Neutrophil (primary cell): ENCODE measurements around the gene TGFB1I1.
A peak's percentile ranks its signal among the peaks of the same experiment; 100 is the strongest.

ENCODE experiments used
- H3K27ac ChIP-seq: fragments of 200-600 bp; sonication (generic); 2 replicates; pipeline ENCODE4 v1.5.1; 2016; ENCODE audit warnings: mild to moderate bottlenecking, moderate library complexity
- H3K27me3 ChIP-seq: fragments of 200-600 bp; sonication (generic); 2 replicates; pipeline ENCODE4 v1.6.0; 2016; ENCODE audit warnings: mild to moderate bottlenecking
- H3K36me3 ChIP-seq: fragments of 200-600 bp; sonication (generic); 2 replicates; pipeline ENCODE4 v1.5.1; 2017
- H3K4me1 ChIP-seq, 2 experiments: fragments of 200-600 bp in 1 of 2; sonication (generic) in 1 of 2; 1 replicate in 1 of 2; 2 replicates in 1 of 2; pipeline versions ENCODE4 v1.5.1 to v1.6.1; 2013 to 2016; ENCODE audit warnings: low read depth in 1 of 2, low read length in 1 of 2, mild to moderate bottlenecking in 1 of 2, moderate library complexity in 1 of 2; ENCODE audit not compliant: control insufficient read depth in 1 of 2, insufficient read depth in 1 of 2
- H3K4me3 ChIP-seq, 2 experiments: fragments of 200-600 bp in 1 of 2; sonication (generic) in 1 of 2; 1 replicate in 1 of 2; 2 replicates in 1 of 2; pipeline ENCODE4 v1.5.1; 2013 to 2016; ENCODE audit warnings: low read depth in 1 of 2, low read length in 1 of 2, mild to moderate bottlenecking in 1 of 2, moderate library complexity in 1 of 2
- H3K9me3 ChIP-seq: fragments of 200-600 bp; sonication (generic); 2 replicates; pipeline ENCODE4 v1.5.1; 2016
- TF ChIP-seq, protein P1 (sequence below): fragments of 200-600 bp; sonication (generic); IDR thresholded peaks from 2 replicates; pipeline ENCODE4 v1.5.1; 2016; ENCODE audit warnings: antibody characterized with exemption

Gene TGFB1I1

DNA sequence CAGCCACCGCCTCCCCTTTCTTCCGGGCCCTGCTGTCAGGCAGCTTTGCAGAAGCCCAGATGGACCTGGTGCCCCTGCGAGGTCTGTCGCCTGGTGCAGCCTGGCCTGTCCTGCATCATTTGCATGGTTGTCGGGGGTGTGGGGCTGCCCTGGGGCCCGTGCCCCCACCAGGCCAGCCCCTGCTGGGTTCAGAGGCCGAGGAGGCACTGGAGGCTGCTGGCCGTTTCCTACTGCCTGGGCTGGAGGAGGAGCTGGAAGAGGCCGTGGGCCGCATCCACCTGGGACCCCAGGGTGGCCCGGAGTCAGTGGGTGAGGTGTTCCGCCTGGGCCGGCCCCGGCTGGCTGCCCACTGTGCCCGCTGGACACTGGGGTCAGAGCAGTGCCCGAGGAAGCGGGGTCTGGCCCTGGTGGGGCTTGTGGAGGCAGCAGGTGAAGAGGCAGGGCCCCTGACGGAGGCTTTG lies 5.5 kb upstream of the TGFB1I1 start:
- peaks cover 6 to 8% of the 10 kb centered on the region in 2 experiments for H3K4me1 ChIP-seq
- peaks cover 18% of the 10 kb centered on the region for H3K36me3 ChIP-seq
- no peak overlapping the region for H3K27ac ChIP-seq
- no peak overlapping the region for H3K4me3 ChIP-seq
- peaks cover 8% of the 10 kb centered on the region for H3K27me3 ChIP-seq
- H3K9me3 ChIP-seq: no peaks in the 10 kb centered on the region
- TF ChIP-seq, protein P1, sequence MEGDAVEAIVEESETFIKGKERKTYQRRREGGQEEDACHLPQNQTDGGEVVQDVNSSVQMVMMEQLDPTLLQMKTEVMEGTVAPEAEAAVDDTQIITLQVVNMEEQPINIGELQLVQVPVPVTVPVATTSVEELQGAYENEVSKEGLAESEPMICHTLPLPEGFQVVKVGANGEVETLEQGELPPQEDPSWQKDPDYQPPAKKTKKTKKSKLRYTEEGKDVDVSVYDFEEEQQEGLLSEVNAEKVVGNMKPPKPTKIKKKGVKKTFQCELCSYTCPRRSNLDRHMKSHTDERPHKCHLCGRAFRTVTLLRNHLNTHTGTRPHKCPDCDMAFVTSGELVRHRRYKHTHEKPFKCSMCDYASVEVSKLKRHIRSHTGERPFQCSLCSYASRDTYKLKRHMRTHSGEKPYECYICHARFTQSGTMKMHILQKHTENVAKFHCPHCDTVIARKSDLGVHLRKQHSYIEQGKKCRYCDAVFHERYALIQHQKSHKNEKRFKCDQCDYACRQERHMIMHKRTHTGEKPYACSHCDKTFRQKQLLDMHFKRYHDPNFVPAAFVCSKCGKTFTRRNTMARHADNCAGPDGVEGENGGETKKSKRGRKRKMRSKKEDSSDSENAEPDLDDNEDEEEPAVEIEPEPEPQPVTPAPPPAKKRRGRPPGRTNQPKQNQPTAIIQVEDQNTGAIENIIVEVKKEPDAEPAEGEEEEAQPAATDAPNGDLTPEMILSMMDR: no peak

DNA sequence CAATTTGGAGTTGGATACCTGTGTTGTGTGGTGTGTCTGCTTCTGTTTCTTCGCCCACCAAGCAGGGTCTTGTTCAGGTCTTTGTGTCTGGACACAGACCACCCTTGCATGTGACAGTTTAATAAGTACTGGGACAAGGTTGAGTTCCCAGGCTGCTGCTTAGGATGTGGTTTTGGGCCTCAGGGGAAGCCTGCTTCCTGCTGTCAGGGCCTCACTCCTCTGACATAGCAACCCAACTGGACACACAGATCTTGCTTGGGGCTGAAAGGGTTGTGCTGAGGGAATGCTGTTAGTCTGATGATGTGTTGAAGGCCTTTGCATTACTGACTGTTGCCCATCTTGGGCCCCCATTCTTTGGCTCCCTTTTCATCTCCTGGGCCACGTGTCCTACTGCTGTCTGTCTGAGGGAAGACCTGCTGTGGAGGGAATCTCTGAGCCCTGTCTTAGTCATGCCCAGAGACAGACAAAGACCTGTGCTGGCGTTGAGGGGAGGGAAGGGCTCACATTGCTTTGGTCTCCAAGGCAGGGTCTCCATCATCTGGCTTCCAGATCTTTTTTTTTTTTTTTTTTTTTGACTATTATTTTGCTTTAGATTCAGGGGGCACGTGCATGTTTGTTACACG lies 4.7 kb upstream of the TGFB1I1 start:
- H3K4me3 ChIP-seq: no peak overlapping the region
- peaks cover 11 to 15% of the 10 kb centered on the region in 2 experiments for H3K4me1 ChIP-seq
- no peaks in the 10 kb centered on the region for H3K9me3 ChIP-seq
- no peak overlapping the region for H3K27ac ChIP-seq
- peaks cover 14% of the 10 kb centered on the region for H3K36me3 ChIP-seq
- H3K27me3 ChIP-seq: peaks cover 16% of the 10 kb centered on the region
- TF ChIP-seq, protein P1: no peak

DNA sequence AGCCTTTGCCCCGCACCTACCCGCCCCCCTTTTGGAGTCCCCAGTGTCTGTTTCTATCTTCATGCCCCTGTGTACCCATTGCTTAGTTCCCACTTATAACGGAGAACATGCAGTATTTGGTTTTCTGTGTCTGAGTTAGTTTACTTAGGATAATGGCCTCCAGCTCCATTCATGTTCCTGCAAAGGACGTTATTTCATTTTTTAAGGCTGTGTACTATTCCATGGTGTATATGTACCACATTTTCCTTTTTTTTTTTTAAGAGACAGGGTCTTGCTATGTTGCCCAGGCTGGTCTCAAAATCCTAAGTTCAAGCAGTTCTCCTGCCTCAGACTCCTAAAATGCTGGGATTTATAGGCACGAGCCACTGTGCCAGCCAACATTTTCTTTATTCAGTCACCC lies 4.1 kb upstream of the TGFB1I1 start:
- Histone ChIP-seq H3K4me3 (no peak overlapping the region), H3K27ac (no peak overlapping the region)

DNA sequence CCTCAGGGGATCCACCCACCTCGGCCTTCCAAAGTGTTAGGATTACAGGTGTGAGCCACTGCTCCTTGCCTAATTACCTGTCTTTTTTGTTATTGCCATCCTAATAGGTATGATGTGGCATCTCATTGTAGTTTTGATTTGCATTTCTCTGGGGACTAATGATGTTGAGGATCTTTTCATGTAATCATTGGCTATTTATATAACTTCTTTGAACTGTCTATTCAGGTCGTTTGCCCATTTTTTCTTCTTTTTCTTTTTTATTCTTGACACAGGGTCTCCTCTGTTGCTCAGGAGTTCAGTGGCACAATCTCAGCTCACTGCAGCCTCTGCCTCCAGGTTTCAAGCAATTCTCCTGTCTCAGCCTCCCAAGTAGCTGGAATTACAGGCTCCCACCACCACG lies 1.3 kb upstream of the TGFB1I1 start:
- TF ChIP-seq, protein P1: no peak
- Histone ChIP-seq H3K36me3 (no peaks in the 10 kb centered on the region), H3K9me3 (no peaks in the 10 kb centered on the region), H3K4me1 (peaks cover 13 to 18% of the 10 kb centered on the region in 2 experiments), H3K4me3 (no peak overlapping the region), H3K27me3 (peaks cover 50% of the 10 kb centered on the region), H3K27ac (no peak overlapping the region)

More for the DNA sequence above, 4.1 kb upstream of the TGFB1I1 start:
- H3K36me3 ChIP-seq: peaks cover 13% of the 10 kb centered on the region
- no peaks in the 10 kb centered on the region for H3K9me3 ChIP-seq
- H3K27me3 ChIP-seq: peaks cover 22% of the 10 kb centered on the region
- TF ChIP-seq, protein P1: no peak
- H3K4me1 ChIP-seq: peaks cover 13 to 18% of the 10 kb centered on the region in 2 experiments

DNA sequence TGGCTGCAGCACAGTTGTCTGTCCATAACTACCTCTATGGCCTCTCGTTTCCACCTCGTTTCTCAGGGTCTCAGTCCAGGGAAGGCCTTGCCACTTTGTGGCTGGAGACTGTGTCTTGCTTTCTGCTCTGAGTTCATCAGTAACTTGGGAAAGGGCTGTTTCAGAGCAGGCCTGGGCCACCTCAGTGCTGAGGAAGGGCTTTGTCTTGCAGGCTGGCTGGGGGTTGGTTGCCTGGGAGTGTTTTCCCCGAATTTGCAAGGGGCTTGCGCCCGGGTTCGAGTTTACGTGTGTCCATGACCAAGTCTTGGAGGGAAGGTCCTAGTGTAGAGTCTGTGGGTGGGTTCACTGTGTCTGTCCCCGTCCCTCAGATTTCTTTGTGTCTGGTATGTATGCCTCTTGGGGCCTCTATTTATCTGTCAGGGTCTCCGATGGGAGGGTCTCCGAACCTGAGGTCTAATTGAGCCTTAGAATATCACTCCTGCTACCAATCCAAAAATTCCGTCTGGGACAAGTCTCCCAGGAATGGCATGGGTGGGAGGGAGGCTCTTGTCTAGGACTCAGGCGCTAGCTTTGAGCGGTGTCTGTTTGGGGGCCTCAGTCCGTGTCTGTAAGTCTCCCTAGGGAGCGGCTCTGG lies 594 bp upstream of the TGFB1I1 start:
- H3K36me3 ChIP-seq: no peaks in the 10 kb centered on the region
- no peaks in the 10 kb centered on the region for H3K9me3 ChIP-seq
- peaks cover 57% of the 10 kb centered on the region for H3K27me3 ChIP-seq
- TF ChIP-seq, protein P1: no peak
- no peak overlapping the region for H3K27ac ChIP-seq
- H3K4me3 ChIP-seq: peak overlapping the region in 1 of 2 experiments; percentile 38
- peaks cover 19 to 24% of the 10 kb centered on the region in 2 experiments for H3K4me1 ChIP-seq
